K562 (cell line): Measurements from ENCODE around the gene MAP3K15. TPM values are rescaled to one million over a fixed set of nuclear protein-coding genes. Genes with fewer than 3 reads are reported as not detected.

Source experiments
- ATAC-seq: fragments of 200-7000 bp; cut with Tn5 transposase; 3 replicates; pipeline ENCODE4 v1.9.1; 2020; ENCODE audit warnings: moderate library complexity
- BruUV-seq: library from RNA; stranded (reverse); fragments of 400-500 nt; replicated peaks from 2 replicates; lab custom pipeline; 2021; lab: Mats Ljungman, UMichigan
- CTCF ChIA-PET: fragments of 300-600 bp; formaldehyde crosslinking; extraction: SDS; loops from one replicate; lab custom pipeline; 2021; ENCODE audit warnings: low intra/inter-chr PET ratio; lab: Yijun Ruan, JAX
- POLR2A ChIA-PET: fragments of 300-600, 350-650 bp; sonication (Branson Sonifier 250); formaldehyde crosslinking; extraction: SDS; loops from one replicate; lab custom pipeline; 2021; ENCODE audit warnings: antibody characterized with exemption, inconsistent platforms; lab: Yijun Ruan, JAX
- DNase-seq, 4 experiments: peaks; one replicate each; pipeline versions ENCODE4 v3.0.0 to v3.0.0-alpha.2; 2011 to 2018; ENCODE audit warnings: low spot score in 3 of 4, mixed read lengths in 3 of 4; ENCODE audit errors: extremely low read depth in 1 of 4
- FAIRE-seq: peaks from 2 replicates; lab custom pipeline; 2011; peaks lifted over from hg19 to GRCh38; lab: Jason Lieb, UNC
- H2AFZ ChIP-seq: 2 replicates; pipeline ENCODE4 v1.6.0; 2011; ENCODE audit warnings: low read depth, low read length, control low read depth, inconsistent platforms
- H3K27ac ChIP-seq: fragments of 200-600 bp; 3 replicates; pipeline ENCODE4 v1.8.0; 2011; ENCODE audit warnings: low read depth, mild to moderate bottlenecking, control low read depth, inconsistent platforms, low read length, moderate library complexity, mixed read lengths; ENCODE audit errors: extremely low read depth
- H3K27me3 ChIP-seq, 2 experiments: fragments of 300-600 bp in 1 of 2; 2 replicates in 1 of 2; 3 replicates in 1 of 2; pipeline versions ENCODE4 v1.6.0 to v1.8.0; 2011; ENCODE audit warnings: inconsistent platforms in 2 of 2, low read length in 2 of 2, mild to moderate bottlenecking in 1 of 2, mixed read lengths in 1 of 2, moderate library complexity in 1 of 2; ENCODE audit not compliant: control insufficient read depth in 2 of 2, insufficient read depth in 2 of 2
- H3K36me3 ChIP-seq: fragments of 300-600 bp; 3 replicates; pipeline ENCODE4 v1.8.0; 2011; ENCODE audit warnings: mild to moderate bottlenecking, low read length, inconsistent platforms; ENCODE audit not compliant: control insufficient read depth, insufficient read depth
- H3K4me1 ChIP-seq, 2 experiments: fragments of 200-600 bp in 1 of 2; replicated peaks in 1 of 2; 2 replicates in 1 of 2; 3 replicates in 1 of 2; pipeline versions ENCODE4 v1.5.1 to v1.8.0; 2011; ENCODE audit warnings: inconsistent platforms in 2 of 2, low read length in 2 of 2, mild to moderate bottlenecking in 1 of 2, mixed read lengths in 1 of 2, moderate library complexity in 1 of 2; ENCODE audit not compliant: control insufficient read depth in 2 of 2, insufficient read depth in 2 of 2
- H3K4me2 ChIP-seq: 2 replicates; pipeline ENCODE4 v1.6.1; 2011; ENCODE audit warnings: low read length, control low read depth, inconsistent platforms, mixed read lengths; ENCODE audit not compliant: insufficient read depth
- H3K4me3 ChIP-seq: fragments of 200-600 bp; sonication (generic), shearing (Covaris generic); 2 replicates; pipeline ENCODE4 v1.5.1; 2016; ENCODE audit warnings: control low read depth, inconsistent platforms
- H3K79me2 ChIP-seq: fragments of 200-600 bp; 3 replicates; pipeline ENCODE4 v1.8.0; 2011; ENCODE audit warnings: low read length, inconsistent platforms; ENCODE audit not compliant: control insufficient read depth, insufficient read depth
- H3K9ac ChIP-seq, 2 experiments: 2 replicates each; pipeline versions ENCODE4 v1.6.0 to v1.6.1; 2011; ENCODE audit warnings: low read depth in 2 of 2, low read length in 2 of 2, control low read depth in 1 of 2, inconsistent platforms in 1 of 2, mild to moderate bottlenecking in 1 of 2, mixed read lengths in 1 of 2; ENCODE audit not compliant: insufficient read depth in 1 of 2
- H3K9me1 ChIP-seq: one replicate; pipeline ENCODE4 v1.6.0; 2011; ENCODE audit warnings: inconsistent platforms, mild to moderate bottlenecking, low read length, moderate library complexity; ENCODE audit not compliant: control insufficient read depth, insufficient read depth
- H3K9me3 ChIP-seq: replicated peaks from 2 replicates; pipeline ENCODE4 v1.5.1; 2011; ENCODE audit warnings: low read depth, low read length, inconsistent platforms; ENCODE audit not compliant: control insufficient read depth, insufficient read depth
- H4K20me1 ChIP-seq: replicated peaks from 2 replicates; pipeline ENCODE4 v1.6.1; 2011; ENCODE audit warnings: low read length, inconsistent platforms, mixed read lengths; ENCODE audit not compliant: control insufficient read depth, insufficient read depth
- CBFA2T3 ChIP-seq: fragments of 450-650 bp; IDR thresholded peaks from 2 replicates; pipeline ENCODE4 v1.6.1; 2017
- CXXC5 ChIP-seq: fragments of 250-450 bp; sonication (Bioruptor Pico); IDR thresholded peaks from 2 replicates; pipeline ENCODE4 v1.8.0; 2022; ENCODE audit warnings: inconsistent platforms, mild to moderate bottlenecking, moderate library complexity
- ELF4 ChIP-seq: fragments of 450-650 bp; formaldehyde crosslinking; IDR thresholded peaks from 2 replicates; pipeline ENCODE4 v1.4.0; 2022; ENCODE audit warnings: missing genetic modification characterization
- MAFK ChIP-seq: IDR thresholded peaks from 2 replicates; pipeline ENCODE4 v1.6.1; 2011; ENCODE audit warnings: low read length, improper control_type of control experiment
- MTA2 ChIP-seq: fragments of 450-650 bp; IDR thresholded peaks from 2 replicates; pipeline ENCODE4 v1.6.1; 2016; ENCODE audit warnings: low read depth
- MYBL2 ChIP-seq, 2 experiments: fragments of 450-650 bp in 1 of 2; sonication (generic) in 1 of 2; formaldehyde crosslinking in 1 of 2; IDR thresholded peaks; 2 replicates each; pipeline versions ENCODE4 v1.6.1 to v1.8.1; 2017 to 2022; ENCODE audit warnings: borderline replicate concordance in 1 of 2, inconsistent platforms in 1 of 2, low read depth in 1 of 2, mild to moderate bottlenecking in 1 of 2, missing genetic modification reagents in 1 of 2, moderate library complexity in 1 of 2
- RUNX1 ChIP-seq: sonication (generic); IDR thresholded peaks from 2 replicates; pipeline ENCODE4 v1.6.1; 2016; ENCODE audit warnings: antibody characterized with exemption, low read depth
- SIN3A ChIP-seq, 2 experiments: fragments of 150-350 bp in 1 of 2; IDR thresholded peaks; 2 replicates each; pipeline ENCODE4 v1.6.1; 2011 to 2016; ENCODE audit warnings: borderline replicate concordance in 2 of 2, low read depth in 2 of 2, low read length in 2 of 2, mild to moderate bottlenecking in 2 of 2, moderate library complexity in 2 of 2; ENCODE audit not compliant: control insufficient read depth in 1 of 2
- SMARCA4 ChIP-seq: fragments of 450-650 bp; IDR thresholded peaks from 2 replicates; pipeline ENCODE4 v1.6.1; 2016
- TAF7 ChIP-seq: fragments of 450-650 bp; IDR thresholded peaks from 2 replicates; pipeline ENCODE4 v1.6.1; 2016; ENCODE audit warnings: missing genetic modification characterization, missing compliant biosample characterization
- TCF3 ChIP-seq: sonication (generic); formaldehyde crosslinking; IDR thresholded peaks from 2 replicates; pipeline ENCODE4 v1.4.0; 2020; ENCODE audit warnings: mild to moderate bottlenecking, missing genetic modification reagents
- ZNF253 ChIP-seq: fragments of 250-450 bp; sonication (Bioruptor Pico); conservative IDR thresholded peaks from 2 replicates; pipeline ENCODE4 v1.6.1; 2021; ENCODE audit warnings: mild to moderate bottlenecking
- ZNF583 ChIP-seq: fragments of 250-450 bp; sonication (Bioruptor Pico); IDR thresholded peaks from 2 replicates; pipeline ENCODE4 v1.4.0; 2020
- WGBS: fragments of 100-300 bp; shearing (Covaris generic); methylation state at CpG from one replicate; pipeline ENCODE4 v1.1.6; 2016; ENCODE audit warnings: low coverage, mixed read lengths; ENCODE audit not compliant: insufficient coverage; ENCODE audit errors: missing lambda C conversion rate; 5-methylcytosine and 5-hydroxymethylcytosine counted together
- in situ Hi-C: fragments of 300-500 bp; cut with MboI; formaldehyde crosslinking; loops from 4 replicates; pipeline ENCODE4 v1.15.0; 2018; ENCODE audit warnings: inconsistent platforms, mixed read lengths
- intact Hi-C: fragments of 100-400 bp; cut with micrococcal nuclease; formaldehyde crosslinking; loops from 2 replicates; pipeline ENCODE4 v1.14.2; 2022
- polyA plus RNA-seq, 8 experiments: library from polyadenylated mRNA; depleted of rRNA in 4 of 8; stranded (reverse) in 5 of 8; unstranded in 3 of 8; fragments of >200 nt; fragmentation: Nextera tagmentation in 2 of 8; fragmentation: Illumina TruSeq in 1 of 8; extraction: Ambion mirVana in 2 of 8; extraction: Trizol in 1 of 8; gene quantifications; 2 replicates each; pipeline versions ENCODE4 v1.2.1 to v1.2.3, GENCODE V29; 2011 to 2014; ENCODE audit warnings: inconsistent platforms in 1 of 8, missing spikeins in 1 of 8
- total RNA-seq, 7 experiments: library from RNA; depleted of rRNA in 6 of 7; stranded (reverse); fragments of >200 nt in 6 of 7; fragmentation: Illumina TruSeq in 2 of 7; extraction: Trizol in 2 of 7; gene quantifications; 2 replicates each; pipeline versions ENCODE4 v1.2.1 to v1.2.3, GENCODE V29; 2011 to 2021; ENCODE audit warnings: low replicate concordance in 1 of 7
- TF ChIP-seq, protein P1 (sequence below): fragments of 450-650 bp; formaldehyde crosslinking; IDR thresholded peaks from 2 replicates; pipeline ENCODE4 v1.4.0; 2022; ENCODE audit warnings: mild to moderate bottlenecking, moderate library complexity
- TF ChIP-seq, protein P2 (sequence below): IDR thresholded peaks from 2 replicates; pipeline ENCODE4 v1.6.1; 2011; ENCODE audit not compliant: insufficient read length; ENCODE audit errors: extremely low read depth
- TF ChIP-seq, protein P3 (sequence below): fragments of 450-650 bp; IDR thresholded peaks from 2 replicates; pipeline ENCODE4 v1.6.1; 2017; ENCODE audit warnings: antibody characterized with exemption
- TF ChIP-seq, protein P4 (sequence below): fragments of 200-800 bp; sonication (Bioruptor generic); IDR thresholded peaks from 2 replicates; pipeline ENCODE4 v1.6.1; 2017; ENCODE audit warnings: missing genetic modification characterization, missing compliant biosample characterization

The MAP3K15 gene
- total and polyA plus RNA-seq, 9 of the 15 experiments (the other 6 are each of a cell fraction or from before 2014, with no cell fraction given) = 0.03 to 0.29 (median 0.14) TPM; not detected in 5

DNA sequence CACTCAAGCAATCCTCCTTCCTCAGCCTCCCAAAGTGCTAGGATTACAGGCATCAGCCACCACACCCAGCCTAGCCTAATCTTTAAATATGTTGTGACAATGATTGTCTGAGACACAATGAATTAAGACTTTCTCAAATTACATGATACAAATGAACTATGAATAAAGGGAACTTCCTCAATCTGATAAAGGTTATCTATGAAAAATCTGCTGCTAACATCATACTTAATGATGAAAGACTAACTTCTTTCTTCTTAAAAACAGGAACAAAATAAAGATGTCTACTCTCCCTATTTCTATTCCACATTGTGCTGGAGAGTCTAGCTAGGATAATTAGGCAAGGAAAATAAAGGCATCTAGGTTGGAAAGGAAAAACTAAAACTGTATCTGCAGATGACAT, 111.6 kb downstream of the MAP3K15 start (continued):
- TF ChIP-seq, protein P1, sequence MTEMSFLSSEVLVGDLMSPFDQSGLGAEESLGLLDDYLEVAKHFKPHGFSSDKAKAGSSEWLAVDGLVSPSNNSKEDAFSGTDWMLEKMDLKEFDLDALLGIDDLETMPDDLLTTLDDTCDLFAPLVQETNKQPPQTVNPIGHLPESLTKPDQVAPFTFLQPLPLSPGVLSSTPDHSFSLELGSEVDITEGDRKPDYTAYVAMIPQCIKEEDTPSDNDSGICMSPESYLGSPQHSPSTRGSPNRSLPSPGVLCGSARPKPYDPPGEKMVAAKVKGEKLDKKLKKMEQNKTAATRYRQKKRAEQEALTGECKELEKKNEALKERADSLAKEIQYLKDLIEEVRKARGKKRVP (CRISPR knock-in tag) = no peak
- TF ChIP-seq, protein P2, sequence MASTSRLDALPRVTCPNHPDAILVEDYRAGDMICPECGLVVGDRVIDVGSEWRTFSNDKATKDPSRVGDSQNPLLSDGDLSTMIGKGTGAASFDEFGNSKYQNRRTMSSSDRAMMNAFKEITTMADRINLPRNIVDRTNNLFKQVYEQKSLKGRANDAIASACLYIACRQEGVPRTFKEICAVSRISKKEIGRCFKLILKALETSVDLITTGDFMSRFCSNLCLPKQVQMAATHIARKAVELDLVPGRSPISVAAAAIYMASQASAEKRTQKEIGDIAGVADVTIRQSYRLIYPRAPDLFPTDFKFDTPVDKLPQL = no peak
- TF ChIP-seq, protein P3, sequence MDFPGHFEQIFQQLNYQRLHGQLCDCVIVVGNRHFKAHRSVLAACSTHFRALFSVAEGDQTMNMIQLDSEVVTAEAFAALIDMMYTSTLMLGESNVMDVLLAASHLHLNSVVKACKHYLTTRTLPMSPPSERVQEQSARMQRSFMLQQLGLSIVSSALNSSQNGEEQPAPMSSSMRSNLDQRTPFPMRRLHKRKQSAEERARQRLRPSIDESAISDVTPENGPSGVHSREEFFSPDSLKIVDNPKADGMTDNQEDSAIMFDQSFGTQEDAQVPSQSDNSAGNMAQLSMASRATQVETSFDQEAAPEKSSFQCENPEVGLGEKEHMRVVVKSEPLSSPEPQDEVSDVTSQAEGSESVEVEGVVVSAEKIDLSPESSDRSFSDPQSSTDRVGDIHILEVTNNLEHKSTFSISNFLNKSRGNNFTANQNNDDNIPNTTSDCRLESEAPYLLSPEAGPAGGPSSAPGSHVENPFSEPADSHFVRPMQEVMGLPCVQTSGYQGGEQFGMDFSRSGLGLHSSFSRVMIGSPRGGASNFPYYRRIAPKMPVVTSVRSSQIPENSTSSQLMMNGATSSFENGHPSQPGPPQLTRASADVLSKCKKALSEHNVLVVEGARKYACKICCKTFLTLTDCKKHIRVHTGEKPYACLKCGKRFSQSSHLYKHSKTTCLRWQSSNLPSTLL = no peak
- no peak for TF ChIP-seq MYBL2 (IDR thresholded peaks at IDR 0.05; ENCODE audit: low read depth)
- TF ChIP-seq MYBL2 (CRISPR knock-in tag; IDR thresholded peaks at IDR 0.05; ENCODE audit: borderline replicate concordance) = no peak
- no peak for TF ChIP-seq TCF3 (CRISPR knock-in tag)
- TF ChIP-seq, all 486 proteins: peak for 0

DNA sequence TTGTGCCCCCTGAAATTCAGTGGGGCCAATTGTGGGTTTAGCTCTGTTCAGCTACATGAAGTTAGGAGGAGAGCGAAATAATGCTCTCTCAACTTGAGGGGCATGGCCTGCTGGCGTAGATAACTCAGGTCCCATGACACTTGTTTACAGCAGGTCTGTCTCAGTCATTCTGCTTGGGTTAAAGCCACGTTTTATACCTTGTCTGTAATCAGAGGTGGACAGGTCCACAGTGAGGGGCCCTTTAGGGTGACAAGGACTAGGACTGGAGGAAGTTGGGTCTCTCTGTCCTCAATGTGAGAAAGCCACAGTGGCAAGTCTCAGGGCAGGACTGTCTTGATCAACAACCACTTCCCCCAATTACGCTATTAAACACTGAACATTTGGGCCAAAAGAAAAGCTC, 122.6 kb downstream of the MAP3K15 start:
- ChIA-PET POLR2A (interaction anchor here (0.8 to 1.7 kb wide), 2 partner anchors 10 to 34 kb away, joined by 3 to 5 read pairs; no protein-coding TSS in a partner anchor), CTCF (no interaction called here)
- WGBS = 4% methylated on average over 3 of the region's 4 CpGs
- peak overlapping the region; percentile 83 for H2AFZ ChIP-seq
- peak; percentile 70 for FAIRE-seq
- intact Hi-C loops = no loop called here
- peaks cover 0 to 5% of the 10 kb centered on the region in 2 experiments; a peak in 2 of 5 replicates for H3K27me3 ChIP-seq
- peak overlapping the region; percentile 63 for H3K4me2 ChIP-seq
- H3K27ac ChIP-seq = peak overlapping the region; percentile 59; the same call in 1 of the 3 replicates
- peak in 3 of 4 experiments; percentile 10 to 65 (median 42) for DNase-seq
- no peak overlapping the region for H3K4me3 ChIP-seq
- no peaks in the 10 kb centered on the region for H3K9me3 ChIP-seq
- no peaks in the 10 kb centered on the region for H3K36me3 ChIP-seq
- no peaks in the 10 kb centered on the region for H3K9me1 ChIP-seq
- no peaks in the 10 kb centered on the region for H4K20me1 ChIP-seq
- H3K9ac ChIP-seq = peak overlapping the region in 1 of 2 experiments; percentile 34; a peak in 1 of 4 replicates
- BruUV-seq = no TSS peak
- in situ Hi-C loops = no loop called here
- H3K4me1 ChIP-seq = peaks cover 9 to 10% of the 10 kb centered on the region in 2 experiments; a peak in 4 of 5 replicates
- peak; percentile 87 for ATAC-seq
- H3K79me2 ChIP-seq = no peaks in the 10 kb centered on the region
- peak; percentile 26; the same call in 1 of the 2 replicates for TF ChIP-seq MAFK
- no peak for TF ChIP-seq RUNX1
- peak; percentile 45; the same call in 1 of the 2 replicates for TF ChIP-seq CXXC5 (CRISPR knock-in tag)
- TF ChIP-seq CBFA2T3 = peak; percentile 82
- TF ChIP-seq, protein P4, sequence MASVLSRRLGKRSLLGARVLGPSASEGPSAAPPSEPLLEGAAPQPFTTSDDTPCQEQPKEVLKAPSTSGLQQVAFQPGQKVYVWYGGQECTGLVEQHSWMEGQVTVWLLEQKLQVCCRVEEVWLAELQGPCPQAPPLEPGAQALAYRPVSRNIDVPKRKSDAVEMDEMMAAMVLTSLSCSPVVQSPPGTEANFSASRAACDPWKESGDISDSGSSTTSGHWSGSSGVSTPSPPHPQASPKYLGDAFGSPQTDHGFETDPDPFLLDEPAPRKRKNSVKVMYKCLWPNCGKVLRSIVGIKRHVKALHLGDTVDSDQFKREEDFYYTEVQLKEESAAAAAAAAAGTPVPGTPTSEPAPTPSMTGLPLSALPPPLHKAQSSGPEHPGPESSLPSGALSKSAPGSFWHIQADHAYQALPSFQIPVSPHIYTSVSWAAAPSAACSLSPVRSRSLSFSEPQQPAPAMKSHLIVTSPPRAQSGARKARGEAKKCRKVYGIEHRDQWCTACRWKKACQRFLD (CRISPR knock-in tag) = no peak
- TF ChIP-seq SMARCA4 = 0 out of 2 replicates have a peak, but pooled peaks have one; percentile 42
- no peak for TF ChIP-seq ZNF253 (CRISPR knock-in tag)
- TF ChIP-seq MTA2 = peak; percentile 54; the same call in 1 of the 2 replicates
- TF ChIP-seq SIN3A (IDR thresholded peaks at IDR 0.05; ENCODE audit: borderline replicate concordance in 2 of 2, control insufficient read depth in 1 of 2, low read depth in 2 of 2, low read length in 2 of 2) = no peak
- TF ChIP-seq TAF7 (tag) = no peak
- no peak for TF ChIP-seq ELF4 (CRISPR knock-in tag)
- TF ChIP-seq ZNF583 (CRISPR knock-in tag) = no peak
